SU-DHL-6 (cell line): ENCODE data around the gene TMEM154.

Experiments used
- H2AFZ ChIP-seq: fragments of 200-600 bp; sonication (generic); 2 replicates; pipeline ENCODE4 v1.6.1; 2014; ENCODE audit warnings: low read depth, mild to moderate bottlenecking, moderate library complexity, mixed read lengths, antibody characterized with exemption, low read length; ENCODE audit not compliant: severe bottlenecking
- H3F3A ChIP-seq: fragments of 200-600 bp; shearing (Covaris generic); 2 replicates; pipeline ENCODE4 v1.6.0; 2016; ENCODE audit warnings: antibody characterized with exemption, mild to moderate bottlenecking; ENCODE audit not compliant: insufficient read depth
- H3K27ac ChIP-seq: fragments of 200-600 bp; sonication (generic); 2 replicates; pipeline ENCODE4 v1.5.1; 2016; ENCODE audit warnings: low read depth, mild to moderate bottlenecking, low read length, moderate library complexity, mixed read lengths
- H3K27me3 ChIP-seq: fragments of 200-600 bp; sonication (generic), shearing (Covaris generic); 2 replicates; pipeline ENCODE4 v1.6.0; 2014; ENCODE audit warnings: mild to moderate bottlenecking, low read length
- H3K36me3 ChIP-seq: fragments of 200-600 bp; sonication (generic); 2 replicates; pipeline ENCODE4 v1.6.1; 2014; ENCODE audit warnings: mild to moderate bottlenecking, low read length, mixed read lengths
- H3K4me2 ChIP-seq: fragments of 300-600, 200-600 bp; shearing (Covaris generic), sonication (generic); 2 replicates; pipeline ENCODE4 v1.6.0; 2014; ENCODE audit warnings: low read length, low read depth, mild to moderate bottlenecking; ENCODE audit not compliant: poor library complexity, severe bottlenecking
- H3K4me3 ChIP-seq: fragments of 200-600 bp; sonication (generic); 2 replicates; pipeline ENCODE4 v1.5.1; 2014; ENCODE audit warnings: antibody characterized with exemption, low read length, mild to moderate bottlenecking, mixed read lengths; ENCODE audit not compliant: insufficient read depth, poor library complexity, severe bottlenecking
- H3K79me2 ChIP-seq: fragments of 200-600 bp; sonication (generic); 2 replicates; pipeline ENCODE4 v1.6.1; 2014; ENCODE audit warnings: mild to moderate bottlenecking, low read length, moderate library complexity; ENCODE audit not compliant: insufficient read depth
- H3K9ac ChIP-seq: fragments of 200-600 bp; sonication (generic); 2 replicates; pipeline ENCODE4 v1.7.0; 2014; ENCODE audit warnings: mild to moderate bottlenecking, low read length
- H3K9me2 ChIP-seq: fragments of 200-600 bp; sonication (generic); replicated peaks from 2 replicates; pipeline ENCODE4 v1.6.1; 2014; ENCODE audit warnings: low read length; ENCODE audit not compliant: insufficient read depth
- H3K9me3 ChIP-seq: fragments of 200-600 bp; sonication (generic); 2 replicates; pipeline ENCODE4 v1.6.1; 2014; ENCODE audit warnings: low read length, mixed read lengths; ENCODE audit not compliant: insufficient read depth
- H4K20me1 ChIP-seq: fragments of 200-600 bp; sonication (generic); 2 replicates; pipeline ENCODE4 v1.6.1; 2014; ENCODE audit warnings: low read depth, mild to moderate bottlenecking, antibody characterized with exemption, low read length, moderate library complexity, mixed read lengths
- EZH2phosphoT487 ChIP-seq: fragments of 200-600 bp; sonication (generic), shearing (Covaris generic); conservative IDR thresholded peaks from 2 replicates; pipeline ENCODE4 v1.6.1; 2018; ENCODE audit warnings: mild to moderate bottlenecking, antibody characterized with exemption, low read length, moderate library complexity, mixed read lengths
- TF ChIP-seq, protein P1 (sequence below): fragments of 200-600 bp; sonication (generic); IDR thresholded peaks from one replicate; pipeline ENCODE4 v1.5.1; 2017; ENCODE audit warnings: antibody characterized with exemption, mild to moderate bottlenecking, low read length, moderate library complexity; ENCODE audit not compliant: insufficient read depth, poor library complexity, severe bottlenecking

TMEM154 gene

DNA sequence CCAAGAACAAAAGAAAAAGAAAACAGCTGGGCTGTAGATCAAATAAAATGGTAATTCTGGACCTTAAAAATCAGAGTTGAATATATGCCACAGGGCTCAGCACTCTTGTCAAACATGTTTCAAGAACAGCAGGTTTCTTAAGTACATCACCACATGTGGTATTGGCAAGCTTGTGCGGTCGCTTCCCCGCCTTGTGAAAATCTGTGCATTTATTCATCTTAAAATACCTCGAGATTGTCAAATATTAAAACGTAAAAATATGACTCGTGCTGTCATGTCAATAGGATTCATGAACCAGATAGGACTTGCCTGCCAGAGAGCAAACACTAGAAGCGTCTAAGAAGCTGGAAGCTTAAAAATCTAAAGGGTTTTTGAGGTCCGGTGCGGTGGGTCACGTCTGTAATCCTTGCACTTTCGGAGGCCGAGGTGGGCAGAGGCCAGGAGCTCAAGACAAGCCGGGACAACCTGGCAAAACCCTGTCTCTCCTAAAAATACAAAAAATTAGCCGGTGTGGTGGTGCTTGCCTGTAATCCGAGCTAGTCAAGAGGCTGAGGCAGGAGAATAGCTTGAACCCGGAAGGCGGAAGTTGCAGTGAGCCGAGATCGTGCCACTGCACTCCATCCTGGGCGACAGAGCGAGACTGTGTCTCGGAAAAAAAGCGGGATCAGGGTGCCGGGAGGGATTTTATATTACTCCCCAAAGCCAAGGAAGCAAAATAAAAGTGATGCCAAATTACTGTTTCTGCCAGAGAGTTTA is 40.2 kb upstream of the TMEM154 start:
- H3K36me3 ChIP-seq, result 0 out of 2 replicates have a peak, but pooled peaks cover 4% of the 10 kb centered on the region
- H3K27me3 ChIP-seq, result no peaks in the 10 kb centered on the region
- no peaks in the 10 kb centered on the region for H3K79me2 ChIP-seq
- no peak overlapping the region for H3K4me2 ChIP-seq
- no peaks in the 10 kb centered on the region for H3F3A ChIP-seq
- no peaks in the 10 kb centered on the region for H3K9me2 ChIP-seq
- peaks cover 3% of the 10 kb centered on the region; the same call in 1 of the 2 replicates for H3K9me3 ChIP-seq
- H3K4me3 ChIP-seq, result no peak overlapping the region
- no peak overlapping the region for H3K9ac ChIP-seq
- H2AFZ ChIP-seq, result no peak overlapping the region
- no peaks in the 10 kb centered on the region for H4K20me1 ChIP-seq
- TF ChIP-seq, protein P1, sequence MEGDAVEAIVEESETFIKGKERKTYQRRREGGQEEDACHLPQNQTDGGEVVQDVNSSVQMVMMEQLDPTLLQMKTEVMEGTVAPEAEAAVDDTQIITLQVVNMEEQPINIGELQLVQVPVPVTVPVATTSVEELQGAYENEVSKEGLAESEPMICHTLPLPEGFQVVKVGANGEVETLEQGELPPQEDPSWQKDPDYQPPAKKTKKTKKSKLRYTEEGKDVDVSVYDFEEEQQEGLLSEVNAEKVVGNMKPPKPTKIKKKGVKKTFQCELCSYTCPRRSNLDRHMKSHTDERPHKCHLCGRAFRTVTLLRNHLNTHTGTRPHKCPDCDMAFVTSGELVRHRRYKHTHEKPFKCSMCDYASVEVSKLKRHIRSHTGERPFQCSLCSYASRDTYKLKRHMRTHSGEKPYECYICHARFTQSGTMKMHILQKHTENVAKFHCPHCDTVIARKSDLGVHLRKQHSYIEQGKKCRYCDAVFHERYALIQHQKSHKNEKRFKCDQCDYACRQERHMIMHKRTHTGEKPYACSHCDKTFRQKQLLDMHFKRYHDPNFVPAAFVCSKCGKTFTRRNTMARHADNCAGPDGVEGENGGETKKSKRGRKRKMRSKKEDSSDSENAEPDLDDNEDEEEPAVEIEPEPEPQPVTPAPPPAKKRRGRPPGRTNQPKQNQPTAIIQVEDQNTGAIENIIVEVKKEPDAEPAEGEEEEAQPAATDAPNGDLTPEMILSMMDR, result no peak
- TF ChIP-seq EZH2phosphoT487, result no peak
- no peak overlapping the region for H3K27ac ChIP-seq

GRCh38 chr4:152719291-152719690 is 39.5 kb upstream of the TMEM154 start:
- no peak overlapping the region for H3K27ac ChIP-seq
- H3K9me3 ChIP-seq, result peaks cover 10% of the 10 kb centered on the region; the same call in 1 of the 2 replicates
- H3K9me2 ChIP-seq, result no peaks in the 10 kb centered on the region
- no peaks in the 10 kb centered on the region for H3K79me2 ChIP-seq
- H3K9ac ChIP-seq, result no peak overlapping the region
- 0 out of 2 replicates have a peak, but pooled peaks cover 4% of the 10 kb centered on the region for H3K36me3 ChIP-seq
- no peak overlapping the region for H3K4me3 ChIP-seq
- H3K27me3 ChIP-seq, result no peaks in the 10 kb centered on the region
- H4K20me1 ChIP-seq, result no peaks in the 10 kb centered on the region
- no peaks in the 10 kb centered on the region for H3F3A ChIP-seq
- no peak overlapping the region for H2AFZ ChIP-seq
- no peak overlapping the region for H3K4me2 ChIP-seq
- TF ChIP-seq, protein P1, result no peak
- TF ChIP-seq EZH2phosphoT487, result no peak

GRCh38 chr4:152715076-152715475 is 35.3 kb upstream of the TMEM154 start:
- no peak overlapping the region for H2AFZ ChIP-seq
- no peaks in the 10 kb centered on the region for H3F3A ChIP-seq
- no peaks in the 10 kb centered on the region for H3K27me3 ChIP-seq
- H3K27ac ChIP-seq, result no peak overlapping the region
- peaks cover 11% of the 10 kb centered on the region; the same call in 1 of the 2 replicates for H3K9me3 ChIP-seq
- H3K79me2 ChIP-seq, result no peaks in the 10 kb centered on the region
- H3K9ac ChIP-seq, result no peak overlapping the region
- H4K20me1 ChIP-seq, result no peaks in the 10 kb centered on the region
- H3K9me2 ChIP-seq, result no peaks in the 10 kb centered on the region
- no peak overlapping the region for H3K4me3 ChIP-seq
- H3K36me3 ChIP-seq, result 0 out of 2 replicates have a peak, but pooled peaks cover 4% of the 10 kb centered on the region
- TF ChIP-seq EZH2phosphoT487, result no peak
- TF ChIP-seq, protein P1, result no peak
- H3K4me2 ChIP-seq, result no peak overlapping the region
